ENCODE results near the gene PTPN21. TPM values are rescaled to one million over a fixed set of nuclear protein-coding genes. Genes with fewer than 3 reads are reported as not detected.

The PTPN21 gene
- polyA plus RNA-seq, 1 of the 3 experiments (the other 2 are of a cell fraction): 5.6 TPM

DNA sequence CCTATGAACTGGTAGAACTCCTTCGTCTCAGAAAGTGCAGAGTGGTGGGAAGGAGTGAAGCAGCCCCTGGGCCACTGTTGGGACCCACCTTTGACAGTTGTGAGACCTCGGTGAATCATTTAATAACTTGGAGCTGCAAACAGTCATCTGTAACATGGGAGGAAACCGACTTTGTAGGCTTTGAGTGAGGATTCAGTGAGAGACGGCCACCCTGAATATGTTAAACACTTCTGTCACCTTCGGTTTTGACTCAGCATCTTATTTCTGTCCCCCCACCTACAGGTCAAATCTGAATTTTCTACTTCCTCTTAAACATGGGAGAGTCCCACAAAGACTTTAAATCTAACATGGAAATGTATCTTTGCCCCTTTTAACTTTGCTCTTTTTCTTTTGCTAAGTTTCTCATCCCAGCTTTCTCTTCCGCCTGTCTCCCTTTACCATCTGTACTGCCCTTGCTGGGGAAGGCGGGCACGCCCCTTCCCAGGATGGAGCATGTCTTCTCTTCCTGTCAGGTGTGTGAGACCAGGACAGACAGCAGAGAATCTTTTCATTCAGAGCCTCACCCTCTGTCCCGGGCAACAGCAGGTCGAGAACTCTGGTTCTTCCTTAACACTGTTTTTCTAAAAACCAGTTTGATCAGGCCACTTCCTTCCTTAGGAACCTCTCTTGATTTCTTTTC lies 45.1 kb upstream of the PTPN21 start:
- Histone ChIP-seq H3K4me1 (ENCODE audit: control insufficient read depth in 1 of 2, insufficient read depth in 2 of 2, low read depth in 1 of 2, low read length in 1 of 2) (no peaks in the 10 kb centered on the region), H3K4me2 (no peak overlapping the region), H3F3A (replicated peaks; ENCODE audit: insufficient read depth) (no peaks in the 10 kb centered on the region), H3K9me3 (no peaks in the 10 kb centered on the region), H3K27ac (ENCODE audit: low read depth in 2 of 2, low read length in 1 of 2) (no peak overlapping the region), H3K27me3 (ENCODE audit: insufficient read depth) (no peaks in the 10 kb centered on the region), H3K79me2 (ENCODE audit: insufficient read depth) (peaks cover 6% of the 10 kb centered on the region; the same call in 1 of the 2 replicates), H4K20me1 (ENCODE audit: insufficient read depth) (no peaks in the 10 kb centered on the region), H3K36me3 (replicated peaks in 1 of 2; ENCODE audit: control insufficient read depth in 1 of 2, insufficient read depth in 2 of 2, low read length in 1 of 2) (peaks cover 70 to 89% of the 10 kb centered on the region in 2 experiments), H2AFZ (ENCODE audit: low read depth) (no peak overlapping the region), H3K4me3 (ENCODE audit: low read depth in 2 of 2, low read length in 1 of 2) (no peak overlapping the region), H3K9ac (no peak overlapping the region), H3K9me2 (no peaks in the 10 kb centered on the region)
- WGBS (ENCODE audit: low lambda C conversion rate): 90% methylated on average over 10 of the region's 10 CpGs
- no peak for TF ChIP-seq TAF1 (IDR thresholded peaks at IDR 0.05; ENCODE audit: borderline replicate concordance, low read depth, low read length)
- TF ChIP-seq, protein P1, sequence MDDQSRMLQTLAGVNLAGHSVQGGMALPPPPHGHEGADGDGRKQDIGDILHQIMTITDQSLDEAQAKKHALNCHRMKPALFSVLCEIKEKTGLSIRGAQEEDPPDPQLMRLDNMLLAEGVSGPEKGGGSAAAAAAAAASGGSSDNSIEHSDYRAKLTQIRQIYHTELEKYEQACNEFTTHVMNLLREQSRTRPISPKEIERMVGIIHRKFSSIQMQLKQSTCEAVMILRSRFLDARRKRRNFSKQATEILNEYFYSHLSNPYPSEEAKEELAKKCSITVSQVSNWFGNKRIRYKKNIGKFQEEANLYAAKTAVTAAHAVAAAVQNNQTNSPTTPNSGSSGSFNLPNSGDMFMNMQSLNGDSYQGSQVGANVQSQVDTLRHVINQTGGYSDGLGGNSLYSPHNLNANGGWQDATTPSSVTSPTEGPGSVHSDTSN (IDR thresholded peaks at IDR 0.05): no peak
- no peak for TF ChIP-seq POLR2AphosphoS5 (IDR thresholded peaks at IDR 0.05; ENCODE audit: low read depth, low read length)
- no peak for TF ChIP-seq YY1 (IDR thresholded peaks at IDR 0.05; ENCODE audit: low read depth)
- no peak for TF ChIP-seq GABPA (IDR thresholded peaks at IDR 0.05; ENCODE audit: low read depth)
- no peak for TF ChIP-seq JUND (IDR thresholded peaks at IDR 0.05)
- no peak for TF ChIP-seq FOXJ3 (CRISPR knock-in tag; IDR thresholded peaks at IDR 0.05)
- TF ChIP-seq, protein P2, sequence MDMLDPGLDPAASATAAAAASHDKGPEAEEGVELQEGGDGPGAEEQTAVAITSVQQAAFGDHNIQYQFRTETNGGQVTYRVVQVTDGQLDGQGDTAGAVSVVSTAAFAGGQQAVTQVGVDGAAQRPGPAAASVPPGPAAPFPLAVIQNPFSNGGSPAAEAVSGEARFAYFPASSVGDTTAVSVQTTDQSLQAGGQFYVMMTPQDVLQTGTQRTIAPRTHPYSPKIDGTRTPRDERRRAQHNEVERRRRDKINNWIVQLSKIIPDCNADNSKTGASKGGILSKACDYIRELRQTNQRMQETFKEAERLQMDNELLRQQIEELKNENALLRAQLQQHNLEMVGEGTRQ (IDR thresholded peaks at IDR 0.05; ENCODE audit: borderline replicate concordance, low read depth, low read length): no peak
- TF ChIP-seq FOXM1 (IDR thresholded peaks at IDR 0.05; ENCODE audit: low read depth): no peak
- TF ChIP-seq NRF1 (IDR thresholded peaks at IDR 0.05; ENCODE audit: low read depth, low read length): no peak
- no peak for TF ChIP-seq MAX (IDR thresholded peaks at IDR 0.05; ENCODE audit: low read depth)
- TF ChIP-seq EP300 (IDR thresholded peaks at IDR 0.05; ENCODE audit: borderline replicate concordance in 1 of 2, low read depth in 1 of 2, low read length in 1 of 2): no peak
- TF ChIP-seq TCF12 (IDR thresholded peaks at IDR 0.05): no peak
- no peak for TF ChIP-seq EZH2phosphoT487 (IDR thresholded peaks at IDR 0.05; ENCODE audit: borderline replicate concordance, low read depth)
- no peak for TF ChIP-seq RCOR1 (IDR thresholded peaks at IDR 0.05; ENCODE audit: low read length)
- no peak for TF ChIP-seq CHD2 (IDR thresholded peaks at IDR 0.05; ENCODE audit: low read length, partially characterized antibody)
- no peak for TF ChIP-seq SIN3A (IDR thresholded peaks at IDR 0.05; ENCODE audit: borderline replicate concordance, low read depth, low read length)
- TF ChIP-seq, protein P3, sequence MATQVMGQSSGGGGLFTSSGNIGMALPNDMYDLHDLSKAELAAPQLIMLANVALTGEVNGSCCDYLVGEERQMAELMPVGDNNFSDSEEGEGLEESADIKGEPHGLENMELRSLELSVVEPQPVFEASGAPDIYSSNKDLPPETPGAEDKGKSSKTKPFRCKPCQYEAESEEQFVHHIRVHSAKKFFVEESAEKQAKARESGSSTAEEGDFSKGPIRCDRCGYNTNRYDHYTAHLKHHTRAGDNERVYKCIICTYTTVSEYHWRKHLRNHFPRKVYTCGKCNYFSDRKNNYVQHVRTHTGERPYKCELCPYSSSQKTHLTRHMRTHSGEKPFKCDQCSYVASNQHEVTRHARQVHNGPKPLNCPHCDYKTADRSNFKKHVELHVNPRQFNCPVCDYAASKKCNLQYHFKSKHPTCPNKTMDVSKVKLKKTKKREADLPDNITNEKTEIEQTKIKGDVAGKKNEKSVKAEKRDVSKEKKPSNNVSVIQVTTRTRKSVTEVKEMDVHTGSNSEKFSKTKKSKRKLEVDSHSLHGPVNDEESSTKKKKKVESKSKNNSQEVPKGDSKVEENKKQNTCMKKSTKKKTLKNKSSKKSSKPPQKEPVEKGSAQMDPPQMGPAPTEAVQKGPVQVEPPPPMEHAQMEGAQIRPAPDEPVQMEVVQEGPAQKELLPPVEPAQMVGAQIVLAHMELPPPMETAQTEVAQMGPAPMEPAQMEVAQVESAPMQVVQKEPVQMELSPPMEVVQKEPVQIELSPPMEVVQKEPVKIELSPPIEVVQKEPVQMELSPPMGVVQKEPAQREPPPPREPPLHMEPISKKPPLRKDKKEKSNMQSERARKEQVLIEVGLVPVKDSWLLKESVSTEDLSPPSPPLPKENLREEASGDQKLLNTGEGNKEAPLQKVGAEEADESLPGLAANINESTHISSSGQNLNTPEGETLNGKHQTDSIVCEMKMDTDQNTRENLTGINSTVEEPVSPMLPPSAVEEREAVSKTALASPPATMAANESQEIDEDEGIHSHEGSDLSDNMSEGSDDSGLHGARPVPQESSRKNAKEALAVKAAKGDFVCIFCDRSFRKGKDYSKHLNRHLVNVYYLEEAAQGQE (IDR thresholded peaks at IDR 0.05; ENCODE audit: low read depth, low read length): no peak
- no peak for TF ChIP-seq MEF2A (IDR thresholded peaks at IDR 0.05; ENCODE audit: borderline replicate concordance, low read depth)
- CTCF ChIA-PET: no interaction called here
- POLR2A ChIA-PET: no interaction called here
- DNase-seq: no peak

Data from SK-N-SH (cell line).